ENCODE data around the gene ILDR1.

Gene ILDR1

DNA sequence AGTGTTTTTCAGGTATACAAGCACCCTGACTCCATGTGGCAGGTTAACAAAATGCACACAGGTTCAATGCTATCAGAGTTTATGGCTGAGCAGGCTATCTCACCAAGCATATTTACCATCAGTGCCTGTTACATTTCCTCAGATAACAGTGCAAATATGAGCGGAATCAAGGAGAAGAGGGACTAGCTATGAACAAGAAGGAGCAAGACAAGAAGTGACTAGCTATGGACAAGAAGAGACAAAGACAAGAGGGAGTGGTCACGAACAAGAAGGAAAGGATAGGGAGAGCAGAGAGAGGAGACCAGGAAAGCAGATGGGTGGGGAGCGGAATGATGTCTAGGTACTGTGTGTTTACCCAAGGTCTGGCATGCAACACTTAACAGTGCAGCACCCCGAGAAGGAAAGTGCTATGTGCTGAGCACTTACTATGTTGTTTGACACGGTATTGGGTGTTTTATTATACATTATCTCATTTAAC, 8.6 kb downstream of the ILDR1 start:
- peak; percentile 19 for DNase-seq

DNA sequence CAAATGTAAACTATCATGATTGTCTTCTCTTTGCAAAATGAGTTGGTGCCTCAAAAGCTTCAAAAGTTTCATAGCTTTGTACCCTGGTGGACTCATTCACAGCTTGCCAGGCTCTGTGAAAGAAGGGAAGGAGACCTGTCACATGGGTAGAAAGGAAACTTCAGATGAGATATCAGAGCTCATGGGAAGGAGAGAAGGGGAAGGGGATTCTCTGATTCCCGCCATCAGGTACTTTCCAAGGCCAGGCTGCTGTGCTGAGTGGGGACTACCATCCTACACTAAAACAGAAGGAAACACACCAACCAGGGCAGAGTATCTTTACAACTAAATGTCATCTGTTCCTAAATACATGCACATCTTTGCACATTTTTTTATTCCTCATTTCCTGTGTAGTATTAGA, 9.2 kb downstream of the ILDR1 start:
- no peak for DNase-seq

DNA sequence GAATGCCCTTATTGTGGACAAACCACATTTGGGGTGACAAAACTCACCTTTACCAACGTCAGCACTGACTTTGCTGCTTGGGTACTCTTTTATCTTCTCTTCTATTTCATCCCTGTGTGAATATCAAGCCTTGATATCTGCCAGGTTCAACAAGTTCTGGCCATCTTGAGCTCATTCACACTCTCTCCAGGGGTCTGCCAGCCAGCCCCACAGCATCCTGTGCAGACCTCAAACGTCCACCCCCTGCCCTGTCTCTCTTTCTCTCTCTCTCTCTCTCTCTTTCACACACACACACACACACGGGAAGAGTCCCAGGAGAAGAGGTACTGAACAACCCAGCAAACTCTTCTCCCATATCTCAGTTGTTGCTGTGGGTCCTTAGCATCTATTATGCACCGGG, 10.7 kb downstream of the ILDR1 start:
- DNase-seq = no peak

DNA sequence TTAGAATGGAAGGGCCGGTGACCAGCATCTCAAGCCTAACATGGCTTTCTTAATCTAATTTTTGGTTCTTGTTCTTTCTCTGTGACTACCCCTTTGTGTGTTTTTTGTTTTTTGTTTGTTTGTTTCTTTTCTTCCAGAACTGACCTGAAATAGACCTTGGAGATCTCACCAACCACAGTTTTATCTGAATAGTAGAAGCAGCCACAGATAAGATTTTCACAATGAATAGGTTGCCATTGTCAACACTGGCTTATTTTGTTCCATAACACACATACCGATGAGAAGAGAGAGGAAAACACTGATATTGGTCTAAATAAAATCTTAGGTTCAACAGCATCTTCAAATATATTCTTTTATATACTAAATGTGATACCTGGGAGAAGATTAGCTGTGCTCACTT, 11.5 kb downstream of the ILDR1 start:
- no peak for DNase-seq

DNA sequence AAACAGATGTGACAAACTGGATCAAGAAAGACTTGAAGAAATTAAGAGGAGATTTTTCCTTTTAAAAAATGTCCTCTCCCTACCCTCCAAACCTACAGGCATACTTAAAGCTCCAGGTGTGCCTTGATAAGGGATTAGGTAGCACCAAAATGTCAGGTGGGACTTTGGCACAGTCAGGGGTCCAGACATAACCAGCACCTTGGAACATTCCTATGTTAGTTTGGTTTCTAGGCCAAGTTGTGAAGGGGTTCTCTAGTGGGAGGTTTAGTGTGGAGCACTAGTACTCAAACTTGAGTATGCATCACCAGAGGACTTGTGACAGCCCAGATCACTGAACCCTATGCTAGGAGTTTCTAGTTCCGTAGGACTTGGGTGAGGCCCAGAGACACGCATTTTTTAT, 13.9 kb downstream of the ILDR1 start:
- no peak for DNase-seq

DNA sequence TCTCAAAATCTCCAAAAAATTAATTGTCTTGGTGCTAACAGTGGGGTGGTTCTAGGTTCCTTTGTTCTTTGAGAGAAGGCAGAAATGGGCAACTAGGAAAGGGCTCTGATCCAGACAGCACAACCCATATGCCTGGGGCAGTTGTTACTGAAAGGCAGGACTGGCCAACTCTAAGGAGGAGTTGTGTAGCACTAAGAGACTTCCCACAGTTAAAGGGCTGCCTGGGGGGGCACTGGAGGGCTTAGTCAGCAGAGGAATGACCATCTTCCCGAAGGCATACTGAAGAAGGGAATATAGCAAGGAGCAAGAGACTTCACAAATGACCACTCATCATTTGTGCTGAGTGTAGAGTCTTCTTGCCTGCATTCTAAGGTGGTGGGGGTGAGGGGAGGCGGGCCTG, 15.8 kb downstream of the ILDR1 start:
- no peak for DNase-seq

DNA sequence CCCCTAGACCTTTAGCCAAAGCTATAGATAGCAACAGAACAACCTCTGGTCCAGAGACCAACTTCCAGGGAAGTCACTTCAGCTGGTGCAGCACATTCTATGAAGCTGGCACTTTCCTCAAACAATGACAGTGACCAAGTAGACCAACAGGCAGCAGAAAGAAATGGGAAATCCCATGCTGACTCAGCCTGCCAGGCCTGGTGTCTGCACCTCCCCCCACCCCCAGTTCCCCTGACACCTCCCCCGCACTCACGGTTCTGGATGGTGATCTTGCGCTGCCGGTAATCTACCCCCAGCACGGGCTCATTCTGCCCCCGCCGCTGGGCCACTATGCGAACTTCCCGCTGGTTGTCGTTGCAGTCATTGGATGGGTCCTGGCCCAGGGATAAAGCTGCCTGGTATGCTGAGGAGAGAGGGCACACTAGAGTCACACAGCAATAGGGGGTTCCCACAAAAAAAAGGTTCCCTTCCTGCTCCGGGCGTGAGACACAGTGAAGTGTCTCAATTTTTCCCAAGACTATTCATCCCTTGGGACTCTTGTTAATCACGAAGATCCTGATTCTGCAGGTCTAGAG, 17.0 kb downstream of the ILDR1 start:
- DNase-seq = no peak

DNA sequence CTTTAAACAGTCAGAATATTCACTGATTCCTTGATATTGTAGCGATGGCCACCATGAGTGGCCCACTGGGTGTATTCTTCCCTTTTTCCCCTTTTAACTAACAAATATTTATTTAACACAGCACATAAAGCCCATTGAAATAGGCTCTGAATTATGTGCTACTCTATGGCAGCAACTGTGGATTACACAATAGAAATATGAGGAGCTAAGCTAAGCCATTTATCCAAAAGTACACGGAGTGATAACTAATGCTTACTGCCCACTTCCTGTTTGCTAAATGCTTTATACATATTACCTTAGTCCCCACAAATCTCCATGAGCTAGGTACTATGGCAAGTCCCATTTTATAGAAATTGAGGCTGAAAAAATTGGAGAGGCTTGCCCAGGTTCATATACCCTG, 17.9 kb downstream of the ILDR1 start:
- peak; percentile 94 for DNase-seq

DNA sequence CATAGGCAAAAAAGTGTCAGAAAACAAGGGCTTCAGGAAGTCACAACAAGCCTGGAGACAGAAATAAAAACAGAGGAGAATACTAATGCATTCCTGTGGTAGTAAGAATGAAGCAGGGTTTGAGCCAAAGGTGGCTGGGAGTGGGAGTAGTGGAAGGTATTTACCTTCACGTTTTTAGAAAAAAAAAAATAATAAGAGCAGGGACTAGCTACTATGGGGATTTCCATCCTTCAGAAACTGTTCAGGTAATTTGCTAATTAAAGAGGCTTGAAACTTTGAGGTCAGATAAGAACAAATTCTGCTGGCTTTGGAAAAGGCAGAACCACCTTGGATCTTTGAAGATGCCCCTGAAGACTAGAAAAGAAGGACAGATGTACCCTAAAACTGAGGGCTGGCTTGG, 18.4 kb downstream of the ILDR1 start:
- DNase-seq = no peak

DNA sequence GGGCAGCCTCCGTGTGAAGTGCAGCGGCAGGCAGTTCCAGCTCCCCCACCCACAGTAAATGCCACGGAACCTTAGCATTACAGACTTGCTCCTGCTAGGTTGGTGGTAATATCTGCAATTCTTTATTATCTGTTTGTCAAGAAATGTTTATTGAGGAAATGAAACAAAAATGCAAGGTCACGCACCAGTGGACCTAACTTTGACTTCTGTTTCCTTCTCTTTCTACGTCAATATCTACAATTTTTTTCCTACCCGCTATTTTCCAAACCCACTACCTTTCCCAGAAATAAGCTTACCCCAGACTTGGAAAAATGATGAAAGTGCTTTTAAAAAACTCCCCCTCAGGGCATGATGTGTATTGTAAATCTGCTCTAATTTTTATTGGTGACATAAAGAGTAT, 18.9 kb downstream of the ILDR1 start:
- no peak for DNase-seq

DNA sequence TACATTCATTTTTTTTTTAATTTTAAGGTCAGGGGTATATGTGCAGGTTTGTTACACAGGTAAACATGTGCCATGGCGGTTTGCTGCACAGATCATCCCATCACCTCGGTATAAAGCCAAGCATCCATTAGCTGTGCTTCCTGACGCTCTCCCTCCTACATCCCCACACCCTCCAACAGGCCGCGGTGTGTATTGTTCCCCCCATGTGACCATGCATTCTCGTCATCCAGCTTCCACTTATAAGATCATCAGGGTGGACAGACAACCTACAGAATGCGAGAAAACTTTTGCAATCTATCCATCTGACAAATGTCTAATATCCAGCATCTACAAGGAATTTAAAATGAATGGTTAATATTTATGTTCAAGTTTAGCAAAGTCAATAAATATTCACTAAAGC, 19.4 kb downstream of the ILDR1 start:
- no peak for DNase-seq

DNA sequence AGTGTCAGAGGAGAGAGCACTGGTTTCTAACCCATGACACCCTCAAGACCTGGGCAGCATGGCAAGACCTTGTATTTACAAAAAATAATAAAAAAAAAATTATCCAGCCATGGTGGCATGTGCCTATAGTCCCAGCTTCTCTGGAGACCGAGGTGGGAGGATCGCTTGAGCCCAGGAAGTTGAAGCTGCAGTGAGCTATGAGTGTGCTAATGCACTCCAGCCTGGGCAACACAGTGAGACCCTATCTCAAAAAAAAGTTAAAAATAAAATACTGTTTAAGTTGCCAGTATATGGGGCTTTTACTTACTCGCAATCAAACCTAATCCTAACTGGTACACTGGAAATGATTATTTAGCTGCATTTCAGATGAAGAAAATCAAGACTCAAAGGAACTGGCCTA, 20.2 kb downstream of the ILDR1 start:
- DNase-seq = no peak

DNA sequence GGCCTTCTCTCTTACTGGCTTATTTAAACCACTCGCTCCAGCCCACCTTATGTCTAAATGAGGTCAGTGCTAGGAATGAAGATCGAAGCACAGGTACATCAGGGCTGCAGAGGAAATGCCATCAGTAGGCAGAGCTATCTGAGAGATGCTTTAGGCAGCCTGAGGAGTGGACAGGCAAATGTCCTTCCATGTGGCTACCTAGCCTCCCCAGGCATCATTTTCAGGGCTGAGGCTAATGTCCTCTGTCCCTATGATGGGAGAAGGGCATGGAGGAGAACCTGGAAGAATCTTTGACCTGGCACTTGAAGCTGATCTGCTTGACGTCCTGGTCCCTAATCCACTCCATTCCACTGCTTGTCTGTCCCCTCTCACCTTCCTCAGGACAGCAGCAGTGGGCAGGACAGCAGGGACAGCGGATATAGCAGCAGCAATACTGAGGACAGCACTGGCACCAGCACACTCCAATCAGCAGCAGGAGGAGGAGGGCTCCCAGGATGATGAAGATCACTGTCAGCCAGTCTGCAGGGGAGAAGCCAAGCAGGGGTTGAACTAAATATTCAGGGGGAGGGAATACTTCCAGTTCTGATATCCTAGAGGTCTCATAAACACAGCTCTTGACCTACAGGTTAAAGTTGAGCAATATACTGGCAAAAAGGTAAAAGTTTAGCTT, 21.0 kb downstream of the ILDR1 start:
- DNase-seq = no peak

DNA sequence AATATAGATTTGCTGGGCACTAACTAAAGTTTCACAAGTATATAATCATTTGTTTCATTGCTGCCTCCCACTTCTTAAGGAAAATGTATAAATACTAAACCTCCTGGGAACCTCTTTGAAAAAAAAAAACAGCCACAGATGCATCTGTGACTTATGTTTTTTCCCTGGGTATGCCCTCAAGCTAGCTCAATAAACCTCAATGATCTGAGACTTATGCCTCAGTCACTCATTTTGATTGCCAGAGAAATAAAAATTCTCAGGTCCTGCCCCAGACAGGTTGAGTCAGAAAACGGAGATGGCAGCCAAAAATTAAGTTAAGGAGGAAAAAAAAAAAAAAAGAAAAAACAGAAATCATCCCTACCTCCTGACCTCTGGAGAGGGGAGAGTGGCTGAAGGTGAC, 22.1 kb downstream of the ILDR1 start:
- no peak for DNase-seq

DNA sequence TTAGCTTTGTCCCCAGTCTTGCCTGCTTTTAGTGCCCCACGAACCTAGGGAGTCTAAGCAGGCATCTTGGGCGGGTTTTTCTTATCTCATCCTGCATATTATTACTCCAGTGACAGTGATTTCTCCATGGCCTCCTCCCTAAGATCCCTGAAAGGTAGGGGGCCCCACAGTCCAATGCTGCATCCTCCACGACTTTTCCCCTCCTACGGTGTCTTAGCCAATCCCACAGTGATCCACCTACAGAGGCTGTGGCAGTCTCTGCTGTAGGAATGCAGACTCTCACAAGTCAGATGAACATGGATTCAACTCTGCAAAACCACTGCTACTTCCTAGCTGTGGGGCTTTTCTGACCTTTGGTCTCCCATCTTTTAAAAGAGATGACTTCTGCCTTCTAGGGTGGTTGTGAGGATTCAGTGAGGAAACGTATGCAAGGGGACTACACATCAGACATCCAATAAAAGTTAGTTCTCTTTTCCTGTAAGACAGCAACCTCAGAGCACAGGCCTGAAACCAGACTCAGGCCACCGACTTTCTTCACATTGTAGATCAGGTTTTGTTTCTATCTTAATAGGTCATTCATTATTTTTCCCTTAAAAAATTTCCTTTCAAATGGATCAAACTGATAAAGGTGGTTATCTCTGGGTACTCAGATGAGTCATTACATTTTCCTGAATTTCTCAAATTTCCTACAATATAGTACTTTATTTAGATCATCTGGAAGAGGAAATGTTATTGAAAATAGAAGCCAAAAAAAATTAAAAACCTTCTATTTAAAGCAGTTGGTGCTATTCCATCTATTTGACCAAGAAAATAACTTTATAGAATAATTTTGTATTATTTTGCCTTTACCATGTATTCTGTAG, 23.2 kb downstream of the ILDR1 start:
- DNase-seq = no peak

DNA sequence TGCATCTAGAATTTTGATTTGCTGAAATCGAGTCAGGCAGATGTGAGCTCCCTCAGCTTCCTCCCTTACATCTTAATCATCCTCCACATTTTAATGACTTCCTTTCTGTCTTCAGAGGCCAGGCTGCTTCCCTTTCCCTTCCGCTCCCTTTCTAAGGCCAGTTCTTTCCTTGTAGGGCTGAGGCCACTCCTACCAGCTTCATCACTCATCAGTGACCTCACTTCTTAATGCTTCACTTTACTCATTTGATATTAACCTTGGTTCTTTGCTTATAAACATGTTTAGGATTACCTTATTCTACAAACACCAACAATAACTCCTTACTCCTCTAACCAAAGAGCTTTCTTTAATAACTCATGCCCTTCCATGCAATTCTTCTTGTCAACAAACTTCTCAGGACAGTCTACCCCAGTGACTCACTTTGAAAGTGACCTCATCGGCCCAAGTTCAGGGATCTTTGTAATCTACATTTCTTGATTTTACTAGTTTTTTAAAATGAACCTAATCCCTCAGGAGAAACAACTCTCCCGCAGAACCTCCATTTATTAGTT, 23.9 kb downstream of the ILDR1 start:
- no peak for DNase-seq

DNA sequence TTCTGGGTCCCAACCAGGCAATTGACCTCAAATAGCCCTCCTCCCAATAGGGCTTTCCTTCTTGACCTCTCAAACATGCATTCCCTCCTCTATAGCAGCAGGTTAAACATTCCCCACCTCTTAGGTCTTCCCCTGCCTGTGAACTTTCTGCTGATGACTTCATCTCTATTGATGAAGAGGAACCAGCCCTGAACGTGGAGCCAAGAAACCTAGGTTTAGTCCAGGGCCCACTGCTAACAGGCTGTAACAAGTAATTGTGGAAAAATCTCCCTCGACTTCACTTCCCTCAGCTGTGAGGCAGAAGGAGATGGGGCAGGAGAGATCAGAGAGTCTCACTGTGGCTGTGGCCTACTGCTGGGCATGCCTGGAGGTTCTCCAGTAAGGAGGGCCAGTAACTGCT, 24.7 kb downstream of the ILDR1 start:
- no peak for DNase-seq

DNA sequence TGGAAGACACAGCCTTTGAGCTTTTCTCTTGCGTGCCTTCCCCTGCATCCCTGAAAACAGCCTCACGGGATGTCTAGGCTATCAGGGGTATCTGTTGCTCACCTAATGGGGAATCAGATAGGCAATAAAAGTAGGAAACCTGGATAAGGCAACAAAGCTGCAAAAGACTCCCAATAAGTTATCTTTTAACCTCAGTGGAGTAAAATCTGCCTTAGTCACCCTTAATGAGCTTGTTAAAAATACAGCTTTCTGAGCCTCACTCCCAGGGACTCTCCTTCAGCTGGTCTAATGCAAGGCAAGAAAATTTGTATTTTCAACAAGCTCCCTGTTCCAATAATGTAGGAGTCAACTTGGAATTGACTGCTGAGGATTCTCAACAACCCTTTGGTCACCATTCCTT, 25.6 kb downstream of the ILDR1 start:
- DNase-seq = no peak

DNA sequence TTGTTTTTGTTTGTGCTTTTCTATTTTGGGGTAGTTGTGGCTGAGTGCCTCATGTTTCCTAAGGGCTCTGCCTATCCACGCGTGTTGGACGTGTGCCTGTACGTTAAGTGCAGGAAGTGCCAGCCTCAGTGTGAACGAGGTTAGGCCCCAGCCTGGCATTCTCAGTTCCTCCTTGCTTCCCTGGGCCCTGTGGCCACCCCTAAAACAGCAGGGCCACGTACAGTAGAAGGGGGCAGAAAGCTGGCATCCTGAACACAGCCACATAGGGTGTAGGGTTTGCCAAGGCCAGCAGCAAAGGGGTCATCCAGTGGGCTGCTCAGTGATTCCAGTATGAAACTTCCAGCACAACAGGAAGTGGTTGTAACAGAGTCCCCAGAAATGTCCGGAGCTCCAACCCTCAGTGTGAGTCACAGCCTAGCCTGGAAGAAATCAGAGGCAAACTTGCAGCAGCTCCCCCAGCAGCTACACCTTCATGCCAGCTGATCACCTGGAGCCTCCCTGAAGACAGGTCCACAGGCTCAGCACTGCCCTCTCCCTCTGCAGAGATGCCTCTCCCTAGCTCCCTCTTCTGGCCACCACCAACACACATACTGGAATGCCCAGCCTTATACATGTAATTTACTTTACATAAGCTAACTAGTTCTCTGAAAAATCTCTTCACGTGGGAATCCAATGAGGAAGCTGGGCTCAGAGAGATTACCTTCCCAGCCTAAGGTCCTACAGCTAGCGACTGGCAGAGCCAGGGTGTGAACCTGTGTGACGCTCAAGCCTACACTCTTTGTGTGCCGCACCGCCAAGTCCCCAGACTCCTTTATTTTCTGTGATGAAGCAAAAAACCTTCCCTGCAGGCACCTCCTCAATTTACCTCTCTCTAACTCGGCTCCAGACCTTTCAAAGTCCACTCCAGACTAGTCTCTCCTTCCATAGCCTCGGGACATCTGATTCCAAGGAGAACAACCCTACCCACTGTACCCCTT, 26.6 kb downstream of the ILDR1 start:
- DNase-seq = peak; percentile 1

DNA sequence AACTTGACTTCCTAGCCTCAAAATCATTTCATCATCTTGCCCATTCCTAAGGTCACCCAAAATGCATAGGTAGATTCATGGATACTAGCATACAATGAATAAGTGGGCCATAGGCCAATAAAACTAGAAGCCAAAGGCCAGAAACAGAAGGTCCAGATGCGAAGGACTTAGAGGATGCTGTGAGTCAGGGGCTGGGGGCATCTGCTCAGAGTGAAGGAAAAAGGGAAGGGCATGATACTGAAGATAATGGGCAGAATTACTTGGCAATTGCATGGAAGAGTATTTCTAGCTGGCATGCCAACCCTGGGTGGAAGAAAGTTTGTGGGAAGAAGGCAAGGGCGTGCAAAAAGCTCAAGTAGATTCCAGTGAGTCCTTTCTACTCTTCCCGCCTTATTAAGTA, 27.5 kb downstream of the ILDR1 start:
- no peak for DNase-seq

DNA sequence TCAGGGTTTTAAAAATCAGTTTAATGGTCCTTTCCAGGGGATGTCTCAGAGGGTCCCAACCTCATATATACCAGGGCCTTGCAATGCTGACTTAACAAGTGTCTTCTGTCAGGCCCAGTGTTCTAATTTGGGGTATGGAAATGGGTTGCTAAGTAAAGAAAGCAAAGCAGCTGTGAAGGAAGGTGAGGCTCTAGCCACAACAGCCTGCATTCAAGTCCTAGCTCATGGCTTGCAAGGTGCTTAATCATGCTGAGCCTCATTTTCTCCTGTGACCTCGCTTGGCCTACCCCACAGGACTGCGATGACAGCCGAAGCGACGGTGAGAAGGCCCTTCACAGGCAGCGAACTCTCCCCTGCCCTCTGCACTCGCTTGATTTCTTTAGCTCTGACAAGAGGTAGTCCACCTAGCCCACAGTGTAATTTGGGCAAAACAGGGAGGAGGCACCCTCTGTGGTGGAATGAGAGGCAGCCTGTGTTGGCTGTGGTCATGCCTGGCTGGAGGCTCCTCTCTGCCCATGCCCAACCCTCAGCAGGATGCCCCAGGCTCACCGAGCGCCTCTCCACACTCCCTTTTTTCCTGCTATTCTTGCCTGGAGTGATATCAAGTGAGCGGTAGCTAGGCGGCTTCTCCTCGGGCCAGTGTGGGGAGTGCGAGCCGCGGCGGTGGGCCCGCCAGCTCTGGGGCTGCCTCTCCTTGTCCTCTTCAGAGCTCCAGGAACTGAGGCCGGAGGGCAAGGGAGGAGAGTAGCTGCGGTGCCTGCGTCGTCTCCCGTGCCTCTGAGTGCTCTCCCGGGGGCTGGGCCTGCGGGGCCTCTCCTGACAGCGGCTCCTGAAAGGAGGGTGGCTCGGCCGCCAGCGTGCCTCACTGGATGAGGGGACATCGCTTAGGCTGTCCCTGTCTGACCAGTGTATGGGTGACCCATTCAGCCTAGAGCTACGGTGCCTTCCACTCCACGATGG, 29.2 kb downstream of the ILDR1 start:
- DNase-seq = no peak
